NT2/D1 (cell line): ENCODE measurements around the gene POLN.
"Not testable (repeated sequence)": the region's sequence is repeated elsewhere in the genome, so short reads cannot be mapped to it uniquely, and the experiment has no call there.

ENCODE experiments used
- DNase-seq: peaks from one replicate; pipeline ENCODE4 v3.0.0-alpha.2; 2011; ENCODE audit warnings: low read depth, low spot score
- H3K27me3 ChIP-seq: 2 replicates; pipeline ENCODE4 v1.6.0; 2011; ENCODE audit warnings: mild to moderate bottlenecking; ENCODE audit not compliant: insufficient read length, insufficient read depth
- H3K36me3 ChIP-seq: 2 replicates; pipeline ENCODE4 v1.6.1; 2011; ENCODE audit warnings: mild to moderate bottlenecking, low read length, mixed read lengths; ENCODE audit not compliant: insufficient read depth, insufficient read length
- H3K4me1 ChIP-seq: 2 replicates; pipeline ENCODE4 v1.5.1; 2011; ENCODE audit not compliant: insufficient read depth, insufficient read length
- H3K4me3 ChIP-seq: 2 replicates; pipeline ENCODE4 v1.5.1; 2011; ENCODE audit warnings: low read depth; ENCODE audit not compliant: insufficient read length
- H3K9ac ChIP-seq: 2 replicates; pipeline ENCODE4 v1.6.0; 2011; ENCODE audit warnings: low read depth; ENCODE audit not compliant: insufficient read length
- H3K9me3 ChIP-seq: 2 replicates; pipeline ENCODE4 v1.5.1; 2011; ENCODE audit warnings: mild to moderate bottlenecking, low read length; ENCODE audit not compliant: insufficient read depth
- SUZ12 ChIP-seq: IDR thresholded peaks from 2 replicates; pipeline ENCODE4 v1.6.1; 2011; ENCODE audit not compliant: insufficient read length, insufficient read depth; ENCODE audit errors: extremely low read depth
- YY1 ChIP-seq: IDR thresholded peaks from 2 replicates; pipeline ENCODE4 v1.6.1; 2011; ENCODE audit not compliant: insufficient read length, insufficient read depth
- ZNF274 ChIP-seq: IDR thresholded peaks from 2 replicates; pipeline ENCODE4 v1.6.1; 2011; ENCODE audit warnings: mild to moderate bottlenecking, low read depth, low read length

The POLN gene

DNA sequence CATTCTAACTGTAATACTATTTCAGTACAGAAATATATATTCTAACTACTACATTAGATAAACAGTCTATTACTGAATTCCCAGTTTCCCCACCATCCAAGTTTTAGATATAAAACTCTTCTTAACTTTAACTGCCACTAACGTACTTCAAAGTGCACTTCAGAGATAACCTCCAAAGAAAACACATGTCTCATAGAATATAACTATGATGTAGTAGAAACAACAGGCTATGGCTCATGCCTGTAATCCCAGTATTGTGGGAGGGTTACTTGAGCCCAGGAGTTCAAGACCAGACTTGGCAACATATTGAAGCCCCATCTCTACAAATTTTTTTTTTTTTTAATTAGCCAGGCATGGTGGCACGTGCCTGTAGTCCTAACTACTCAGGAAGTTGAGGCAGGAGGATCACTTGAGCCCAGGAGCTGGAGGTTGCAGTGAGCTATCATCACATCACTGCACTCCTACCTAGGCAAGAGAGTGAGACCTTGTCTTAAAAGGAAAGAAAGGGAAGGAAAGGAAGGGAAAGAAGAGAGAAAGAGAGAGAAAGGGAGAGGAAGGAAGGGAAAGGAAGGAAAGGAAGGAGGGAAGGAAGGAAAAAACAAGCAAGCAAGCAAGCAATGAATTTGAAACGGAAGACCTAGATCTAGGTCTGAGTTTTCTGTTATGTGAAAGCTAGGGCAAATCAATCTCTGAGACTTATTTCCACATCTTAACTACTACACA lies 4.8 kb downstream of the POLN start:
- Histone ChIP-seq H3K9ac (no peak overlapping the region), H3K36me3 (peaks cover 59% of the 10 kb centered on the region), H3K9me3 (no peaks in the 10 kb centered on the region), H3K4me1 (no peaks in the 10 kb centered on the region), H3K27me3 (no peaks in the 10 kb centered on the region), H3K4me3 (no peak overlapping the region)
- DNase-seq = no peak
- no peak for TF ChIP-seq YY1
- no peak for TF ChIP-seq SUZ12
- no peak for TF ChIP-seq ZNF274

- Histone ChIP-seq H3K9ac (no peak overlapping the region), H3K4me1 (no peaks in the 10 kb centered on the region), H3K36me3 (peaks cover 49% of the 10 kb centered on the region), H3K9me3 (no peaks in the 10 kb centered on the region), H3K4me3 (no peak overlapping the region), H3K27me3 (no peaks in the 10 kb centered on the region)
- no peak for TF ChIP-seq SUZ12
- TF ChIP-seq ZNF274 = no peak
- no peak for TF ChIP-seq YY1
- no peak for DNase-seq
Measured at GRCh38 chr4:2231082-2231481, 10.8 kb downstream of the POLN start.

DNA sequence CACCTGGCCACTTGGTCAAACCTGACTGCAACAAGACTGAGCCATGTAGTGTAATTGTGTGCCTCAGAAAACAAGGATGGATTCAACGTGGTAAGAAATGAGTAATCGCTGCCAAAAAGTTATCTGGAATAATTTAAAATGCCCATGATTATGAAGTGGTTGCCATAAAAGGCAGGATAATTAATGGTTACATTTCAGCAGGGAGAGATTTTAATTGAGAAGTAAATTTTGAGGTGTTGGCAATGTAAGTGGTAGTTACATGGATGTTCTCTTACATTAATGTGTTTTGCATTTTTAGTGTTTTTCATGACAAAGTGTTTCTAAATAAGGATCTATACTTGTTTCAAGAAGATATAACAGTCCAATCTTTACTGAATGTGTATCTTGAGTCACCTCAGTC lies 15.7 kb downstream of the POLN start:
- H3K4me3 ChIP-seq = no peak overlapping the region
- H3K27me3 ChIP-seq = peaks cover 21% of the 10 kb centered on the region
- H3K36me3 ChIP-seq = peaks cover 28% of the 10 kb centered on the region
- H3K9ac ChIP-seq = no peak overlapping the region
- no peak for DNase-seq
- H3K4me1 ChIP-seq = peaks cover 5% of the 10 kb centered on the region
- H3K9me3 ChIP-seq = no peaks in the 10 kb centered on the region
- TF ChIP-seq SUZ12 (no peak), YY1 (no peak), ZNF274 (no peak)

GRCh38 chr4:2222838-2223237 lies 19.1 kb downstream of the POLN start:
- peaks cover 5% of the 10 kb centered on the region for H3K4me1 ChIP-seq
- H3K4me3 ChIP-seq = no peak overlapping the region
- TF ChIP-seq SUZ12 (no peak), ZNF274 (no peak), YY1 (no peak)
- no peak for DNase-seq
- no peaks in the 10 kb centered on the region for H3K9me3 ChIP-seq
- H3K36me3 ChIP-seq = peaks cover 18% of the 10 kb centered on the region
- H3K9ac ChIP-seq = no peak overlapping the region
- H3K27me3 ChIP-seq = peaks cover 47% of the 10 kb centered on the region

GRCh38 chr4:2221378-2221777 lies 20.5 kb downstream of the POLN start:
- not testable (repeated sequence) for H3K4me3 ChIP-seq

DNA sequence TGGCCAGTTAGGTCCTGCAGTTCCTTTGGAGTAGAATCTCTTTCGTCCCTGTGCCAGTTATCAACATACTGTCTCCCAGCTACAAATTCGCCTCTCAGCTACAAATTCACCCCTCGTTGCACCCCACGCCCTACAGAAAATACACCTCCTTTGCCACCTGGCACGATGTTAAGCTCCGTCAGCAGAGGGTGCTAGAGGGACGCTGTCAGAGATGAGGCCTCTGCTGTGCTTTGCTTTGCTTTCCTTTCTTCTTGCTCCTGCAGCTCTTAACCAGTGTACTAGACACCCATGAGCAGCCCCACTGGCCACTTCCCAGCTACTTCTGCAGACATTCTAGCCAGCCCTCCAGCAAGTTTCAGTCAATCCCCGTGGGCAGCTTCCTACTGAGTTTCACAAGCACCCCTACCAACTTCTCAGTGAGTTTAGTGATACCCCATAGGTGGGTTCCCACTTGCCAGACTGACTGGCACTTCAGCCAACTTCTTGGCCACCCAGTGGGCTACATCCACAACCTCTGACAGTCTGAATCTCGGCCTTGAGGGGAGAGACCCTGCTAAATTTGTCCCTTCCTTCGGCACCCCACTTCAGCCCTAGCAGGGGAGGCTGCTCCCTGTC lies 21.8 kb downstream of the POLN start:
- DNase-seq = no peak
- Histone ChIP-seq H3K9me3 (no peaks in the 10 kb centered on the region), H3K4me3 (no peak overlapping the region), H3K36me3 (peaks cover 9% of the 10 kb centered on the region), H3K9ac (no peak overlapping the region), H3K27me3 (peaks cover 61% of the 10 kb centered on the region), H3K4me1 (peaks cover 5% of the 10 kb centered on the region)
- no peak for TF ChIP-seq ZNF274
- no peak for TF ChIP-seq YY1
- TF ChIP-seq SUZ12 = no peak

More at GRCh38 chr4:2221378-2221777, 20.5 kb downstream of the POLN start:
- H3K9me3 ChIP-seq, H3K9ac ChIP-seq, DNase-seq, H3K4me1 ChIP-seq, H3K36me3 ChIP-seq: not testable (repeated sequence)
- H3K27me3 ChIP-seq = peaks cover 58% of the 10 kb centered on the region

- peaks cover 9% of the 10 kb centered on the region for H3K36me3 ChIP-seq
- H3K9me3 ChIP-seq = no peaks in the 10 kb centered on the region
- peaks cover 59% of the 10 kb centered on the region for H3K27me3 ChIP-seq
- no peak for DNase-seq
- H3K4me1 ChIP-seq = peaks cover 5% of the 10 kb centered on the region
- no peak for TF ChIP-seq ZNF274
- no peak for TF ChIP-seq SUZ12
- TF ChIP-seq YY1 = no peak
- H3K9ac ChIP-seq = peak overlapping the region; percentile 8
- no peak overlapping the region for H3K4me3 ChIP-seq
Measured at GRCh38 chr4:2219233-2219760, 22.6 kb downstream of the POLN start.
